ENCODE results near the gene C14orf93.

C14orf93 gene

GRCh38 chr14:23053426-23053825 is 43.5 kb upstream of the C14orf93 start:
- peaks cover 6% of the 10 kb centered on the region; the same call in 1 of the 2 replicates for H3K27me3 ChIP-seq (ENCODE audit: insufficient read depth, low read length)
- H3K9ac ChIP-seq (ENCODE audit: low read depth, low read length) = no peak overlapping the region
- H3K27ac ChIP-seq (ENCODE audit: low read length) = no peak overlapping the region
- no peak overlapping the region for H3K4me3 ChIP-seq (ENCODE audit: low read length)
- H3K4me1 ChIP-seq (ENCODE audit: insufficient read depth, low read length) = 0 out of 2 replicates have a peak, but pooled peaks cover 3% of the 10 kb centered on the region
- no peaks in the 10 kb centered on the region for H3K9me3 ChIP-seq (ENCODE audit: insufficient read depth, low read depth, low read length)
- peaks cover 31% of the 10 kb centered on the region for H3K36me3 ChIP-seq (ENCODE audit: insufficient read depth, low read depth, low read length)

DNA sequence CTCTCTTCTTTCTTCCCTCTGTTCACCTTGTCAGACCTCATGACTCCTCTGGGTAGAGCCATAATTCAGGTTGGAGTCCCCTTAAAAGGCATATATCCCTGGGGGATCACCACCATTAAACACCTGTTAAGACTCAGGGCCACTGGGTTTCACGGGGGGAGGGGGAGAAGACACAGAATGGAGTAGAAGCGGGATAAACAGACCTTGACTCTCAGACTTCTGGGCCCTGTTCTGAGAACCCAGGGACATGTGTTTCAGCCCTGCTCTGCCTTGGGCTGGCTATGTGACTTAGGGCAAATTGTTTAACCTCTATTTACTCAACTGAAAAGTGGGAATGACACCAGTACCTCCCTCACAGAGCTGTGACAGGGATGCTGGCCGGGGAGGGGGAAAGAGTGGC is 42.7 kb upstream of the C14orf93 start:
- no peak overlapping the region for H3K9ac ChIP-seq (ENCODE audit: low read depth, low read length)
- H3K36me3 ChIP-seq (ENCODE audit: insufficient read depth, low read depth, low read length) = peaks cover 31% of the 10 kb centered on the region
- H3K4me3 ChIP-seq (ENCODE audit: low read length) = no peak overlapping the region
- 0 out of 2 replicates have a peak, but pooled peaks cover 3% of the 10 kb centered on the region for H3K4me1 ChIP-seq (ENCODE audit: insufficient read depth, low read length)
- no peak overlapping the region for H3K27ac ChIP-seq (ENCODE audit: low read length)
- peaks cover 6% of the 10 kb centered on the region; the same call in 1 of the 2 replicates for H3K27me3 ChIP-seq (ENCODE audit: insufficient read depth, low read length)
- no peaks in the 10 kb centered on the region for H3K9me3 ChIP-seq (ENCODE audit: insufficient read depth, low read depth, low read length)

DNA sequence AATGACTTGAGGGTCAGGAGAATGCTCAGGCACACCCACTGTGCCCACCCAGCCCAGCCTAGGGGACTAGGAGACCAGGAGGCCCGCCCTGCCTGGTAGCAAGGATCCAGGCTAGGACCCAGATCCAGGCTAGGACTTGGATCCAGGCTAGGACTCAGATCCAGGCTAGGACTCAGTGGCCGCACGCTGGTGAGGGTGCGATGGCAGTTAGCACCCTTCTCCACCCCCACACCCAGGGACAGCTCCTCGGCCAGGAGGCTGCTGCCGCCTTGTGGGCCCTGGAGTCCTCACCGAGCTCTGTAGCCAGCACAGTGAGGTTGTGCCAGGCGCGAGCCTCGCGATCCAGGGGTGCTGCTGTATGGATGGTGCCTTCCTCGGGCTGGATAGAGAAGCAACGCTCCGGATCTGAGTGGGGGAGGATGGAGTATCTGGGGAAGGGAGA is 42.3 kb upstream of the C14orf93 start:
- Histone ChIP-seq H3K9me3 (ENCODE audit: insufficient read depth, low read depth, low read length) (no peaks in the 10 kb centered on the region), H3K4me1 (ENCODE audit: insufficient read depth, low read length) (0 out of 2 replicates have a peak, but pooled peaks cover 3% of the 10 kb centered on the region), H3K27ac (ENCODE audit: low read length) (no peak overlapping the region), H3K9ac (ENCODE audit: low read depth, low read length) (no peak overlapping the region), H3K36me3 (ENCODE audit: insufficient read depth, low read depth, low read length) (peaks cover 31% of the 10 kb centered on the region), H3K4me3 (ENCODE audit: low read length) (no peak overlapping the region), H3K27me3 (ENCODE audit: insufficient read depth, low read length) (peaks cover 6% of the 10 kb centered on the region; the same call in 1 of the 2 replicates)

DNA sequence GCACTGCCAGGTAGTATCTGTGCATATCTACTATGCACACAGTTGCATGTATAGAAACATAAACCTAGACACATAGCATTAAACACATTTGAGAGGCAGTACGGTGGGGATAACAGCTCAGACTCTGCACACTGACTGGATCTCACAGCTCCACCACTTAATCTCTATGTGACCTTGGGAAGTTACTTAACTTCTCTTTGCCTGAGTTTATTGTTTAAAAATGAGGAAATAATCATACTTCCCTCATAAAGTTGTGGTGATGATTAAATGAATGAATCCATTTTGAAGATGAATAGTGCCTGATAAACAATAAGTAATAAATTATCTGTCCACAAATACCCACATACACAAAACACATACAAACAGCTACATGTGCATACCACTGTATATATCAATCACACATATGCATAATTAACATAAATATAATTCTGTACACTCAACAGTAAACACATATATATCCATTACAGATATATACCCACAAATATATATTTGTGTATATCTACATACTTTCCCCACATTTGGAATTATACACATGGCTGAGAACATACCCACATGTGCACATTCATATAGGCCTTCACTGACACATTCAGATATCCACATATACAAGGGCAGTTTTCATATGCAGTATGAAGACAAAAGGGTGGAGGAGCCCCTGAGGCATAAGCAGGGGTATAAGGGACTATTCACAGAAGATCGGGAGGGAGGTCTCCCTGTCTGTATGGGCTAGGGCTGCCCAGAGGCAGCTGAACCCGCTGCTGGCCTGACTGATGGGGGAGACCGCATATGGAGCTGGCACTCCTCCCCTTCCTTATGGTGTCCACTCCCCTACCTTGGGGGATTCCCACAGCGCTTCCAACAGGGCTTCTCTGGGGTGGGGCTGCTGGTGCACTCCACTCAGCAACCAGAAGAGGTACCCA is 41.5 kb upstream of the C14orf93 start:
- H3K4me3 ChIP-seq (ENCODE audit: low read length) = no peak overlapping the region
- H3K9me3 ChIP-seq (ENCODE audit: insufficient read depth, low read depth, low read length) = no peaks in the 10 kb centered on the region
- H3K27ac ChIP-seq (ENCODE audit: low read length) = no peak overlapping the region
- H3K27me3 ChIP-seq (ENCODE audit: insufficient read depth, low read length) = no peaks in the 10 kb centered on the region; the same call in 1 of the 2 replicates
- H3K4me1 ChIP-seq (ENCODE audit: insufficient read depth, low read length) = 0 out of 2 replicates have a peak, but pooled peaks cover 3% of the 10 kb centered on the region
- no peak overlapping the region for H3K9ac ChIP-seq (ENCODE audit: low read depth, low read length)
- peaks cover 31% of the 10 kb centered on the region for H3K36me3 ChIP-seq (ENCODE audit: insufficient read depth, low read depth, low read length)

DNA sequence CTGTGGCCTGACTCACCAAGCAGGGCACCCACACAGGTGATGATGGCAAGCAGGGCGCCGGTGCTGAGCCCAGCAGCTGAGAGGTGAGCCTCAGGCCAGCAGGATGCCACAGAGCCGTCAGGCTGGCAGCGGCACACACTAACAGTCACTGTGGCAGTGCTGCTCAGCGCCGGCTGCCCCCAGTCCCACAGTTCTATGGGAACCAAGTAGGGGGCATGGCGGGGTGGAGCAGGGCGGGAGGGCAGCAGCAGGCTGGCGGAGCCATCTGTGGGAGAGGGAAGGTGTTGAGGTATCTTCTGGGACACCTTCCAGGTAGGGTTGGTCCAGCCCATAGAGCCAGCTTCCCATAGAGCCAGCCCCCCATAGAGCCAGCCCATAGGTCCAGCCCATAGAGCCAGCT is 39.1 kb upstream of the C14orf93 start:
- H3K9me3 ChIP-seq (ENCODE audit: insufficient read depth, low read depth, low read length) = no peaks in the 10 kb centered on the region
- no peaks in the 10 kb centered on the region for H3K4me1 ChIP-seq (ENCODE audit: insufficient read depth, low read length)
- no peak overlapping the region for H3K4me3 ChIP-seq (ENCODE audit: low read length)
- no peak overlapping the region for H3K27ac ChIP-seq (ENCODE audit: low read length)
- H3K27me3 ChIP-seq (ENCODE audit: insufficient read depth, low read length) = no peaks in the 10 kb centered on the region
- no peak overlapping the region for H3K9ac ChIP-seq (ENCODE audit: low read depth, low read length)
- H3K36me3 ChIP-seq (ENCODE audit: insufficient read depth, low read depth, low read length) = peaks cover 28% of the 10 kb centered on the region

DNA sequence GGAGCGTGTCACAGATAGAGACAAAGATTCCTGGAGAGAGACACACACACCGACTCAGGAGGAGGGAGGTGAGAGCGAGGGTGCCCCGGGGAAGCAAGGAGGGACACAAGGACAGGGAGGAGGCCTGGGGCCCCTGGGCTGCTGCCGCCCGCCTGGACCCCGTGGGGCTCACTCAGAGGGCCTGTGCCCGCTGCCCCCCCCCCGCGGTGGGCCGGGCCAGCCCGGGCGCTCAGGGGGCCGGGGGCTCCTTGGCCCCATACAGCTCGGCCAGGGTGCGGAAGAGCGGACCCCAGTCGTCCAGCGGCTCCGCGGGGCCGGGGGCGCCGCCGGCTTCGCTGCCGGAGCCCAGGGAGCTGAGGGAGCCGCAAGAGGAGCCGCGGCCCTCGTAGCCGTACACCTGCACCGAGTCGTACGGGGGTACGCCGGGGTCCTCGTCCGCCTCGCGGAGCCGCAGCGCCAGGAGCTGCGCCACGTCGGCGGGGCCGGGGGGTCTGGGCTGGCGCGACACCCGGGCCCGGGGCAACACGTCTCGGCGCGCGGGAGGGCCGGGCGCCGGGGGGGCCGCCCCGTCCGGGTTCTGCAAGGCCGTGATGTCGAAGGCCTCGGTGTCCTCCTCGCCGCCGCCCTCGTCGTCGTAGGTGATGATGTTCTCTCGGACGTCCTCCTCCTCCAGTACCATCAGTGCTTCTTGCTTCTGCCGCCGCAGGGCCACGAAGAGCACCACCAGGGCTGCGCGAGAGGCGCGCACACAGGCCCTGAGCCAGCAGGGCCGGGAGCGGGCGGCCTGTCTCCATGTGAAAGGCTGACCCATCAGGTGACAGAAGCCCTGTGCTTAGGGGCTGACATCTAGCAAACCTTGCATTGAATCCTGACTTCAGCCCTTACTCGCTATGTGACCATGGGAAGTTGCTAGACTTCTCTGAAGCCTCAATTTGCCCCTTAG is 38.1 kb upstream of the C14orf93 start:
- no peak overlapping the region for H3K27ac ChIP-seq (ENCODE audit: low read length)
- H3K9me3 ChIP-seq (ENCODE audit: insufficient read depth, low read depth, low read length) = no peaks in the 10 kb centered on the region
- no peaks in the 10 kb centered on the region for H3K27me3 ChIP-seq (ENCODE audit: insufficient read depth, low read length)
- H3K9ac ChIP-seq (ENCODE audit: low read depth, low read length) = no peak overlapping the region
- no peaks in the 10 kb centered on the region for H3K4me1 ChIP-seq (ENCODE audit: insufficient read depth, low read length)
- no peak overlapping the region for H3K4me3 ChIP-seq (ENCODE audit: low read length)
- peaks cover 18% of the 10 kb centered on the region for H3K36me3 ChIP-seq (ENCODE audit: insufficient read depth, low read depth, low read length)

DNA sequence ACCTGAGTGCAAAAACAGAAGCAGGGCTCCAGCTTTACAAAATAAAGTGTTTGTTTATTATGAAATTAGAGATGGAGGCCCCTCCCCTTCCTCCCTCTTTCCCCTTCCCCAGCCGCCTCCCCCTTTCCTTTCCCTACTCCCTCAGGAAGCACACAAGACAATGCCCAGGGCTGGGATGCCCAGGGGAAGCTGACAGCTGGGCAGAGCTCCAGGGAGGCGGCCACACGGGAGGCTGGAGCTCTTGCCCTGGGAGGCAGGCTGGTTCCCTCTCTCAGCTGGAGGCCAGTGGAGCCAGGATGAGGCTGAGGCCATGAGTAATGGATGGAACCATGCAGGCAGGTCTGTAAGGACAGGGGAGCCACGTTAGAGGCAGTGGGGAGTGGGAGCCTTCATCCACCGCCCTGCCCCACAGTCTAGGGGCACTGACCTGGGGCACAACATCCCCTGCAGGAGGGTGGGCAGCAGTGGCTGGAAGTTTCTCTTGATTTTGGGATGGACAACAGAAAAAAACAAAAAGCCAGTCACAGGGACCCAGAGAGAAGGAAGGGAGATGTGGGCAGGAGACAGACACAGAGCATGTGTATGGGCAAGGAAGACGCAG is 37.2 kb upstream of the C14orf93 start:
- Histone ChIP-seq H3K36me3 (ENCODE audit: insufficient read depth, low read depth, low read length) (peaks cover 16% of the 10 kb centered on the region), H3K4me3 (ENCODE audit: low read length) (no peak overlapping the region), H3K4me1 (ENCODE audit: insufficient read depth, low read length) (no peaks in the 10 kb centered on the region), H3K9ac (ENCODE audit: low read depth, low read length) (no peak overlapping the region; the same call in 1 of the 2 replicates), H3K27ac (ENCODE audit: low read length) (no peak overlapping the region), H3K27me3 (ENCODE audit: insufficient read depth, low read length) (no peaks in the 10 kb centered on the region), H3K9me3 (ENCODE audit: insufficient read depth, low read depth, low read length) (no peaks in the 10 kb centered on the region)

- H3K4me3 ChIP-seq (ENCODE audit: low read length) = no peak overlapping the region
Observed at GRCh38 chr14:23045419-23046357, 35.7 kb upstream of the C14orf93 start.

DNA sequence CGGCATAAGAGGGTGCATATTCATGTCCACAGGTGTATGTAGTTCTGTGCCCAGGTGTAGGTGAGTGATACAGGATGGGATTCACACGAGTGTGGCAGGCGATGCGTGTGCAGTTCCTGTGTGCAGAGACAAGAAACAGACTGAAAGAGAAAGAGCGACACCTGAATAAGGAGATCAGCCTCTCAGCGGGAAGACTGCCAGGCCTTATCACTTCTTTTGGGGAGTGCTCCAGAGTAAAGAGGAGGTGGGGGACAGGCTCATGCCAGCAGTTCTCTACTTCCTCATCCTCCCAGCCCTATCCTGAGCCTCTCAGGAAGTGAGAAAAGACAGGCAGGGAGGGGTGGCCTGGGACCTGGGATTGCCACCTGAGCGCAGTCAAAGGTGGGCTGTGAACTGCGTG is 34.9 kb upstream of the C14orf93 start:
- no peaks in the 10 kb centered on the region for H3K9me3 ChIP-seq (ENCODE audit: insufficient read depth, low read depth, low read length)
- H3K36me3 ChIP-seq (ENCODE audit: insufficient read depth, low read depth, low read length) = peaks cover 4% of the 10 kb centered on the region; the same call in 1 of the 2 replicates
- H3K4me3 ChIP-seq (ENCODE audit: low read length) = no peak overlapping the region
- H3K27me3 ChIP-seq (ENCODE audit: insufficient read depth, low read length) = no peaks in the 10 kb centered on the region
- no peak overlapping the region for H3K27ac ChIP-seq (ENCODE audit: low read length)
- H3K4me1 ChIP-seq (ENCODE audit: insufficient read depth, low read length) = no peaks in the 10 kb centered on the region
- H3K9ac ChIP-seq (ENCODE audit: low read depth, low read length) = no peak overlapping the region

More at GRCh38 chr14:23045419-23046357, 35.7 kb upstream of the C14orf93 start:
- peaks cover 12% of the 10 kb centered on the region for H3K36me3 ChIP-seq (ENCODE audit: insufficient read depth, low read depth, low read length)
- H3K27me3 ChIP-seq (ENCODE audit: insufficient read depth, low read length) = no peaks in the 10 kb centered on the region
- no peak overlapping the region for H3K27ac ChIP-seq (ENCODE audit: low read length)
- no peaks in the 10 kb centered on the region for H3K4me1 ChIP-seq (ENCODE audit: insufficient read depth, low read length)
- no peaks in the 10 kb centered on the region for H3K9me3 ChIP-seq (ENCODE audit: insufficient read depth, low read depth, low read length)
- H3K9ac ChIP-seq (ENCODE audit: low read depth, low read length) = no peak overlapping the region

DNA sequence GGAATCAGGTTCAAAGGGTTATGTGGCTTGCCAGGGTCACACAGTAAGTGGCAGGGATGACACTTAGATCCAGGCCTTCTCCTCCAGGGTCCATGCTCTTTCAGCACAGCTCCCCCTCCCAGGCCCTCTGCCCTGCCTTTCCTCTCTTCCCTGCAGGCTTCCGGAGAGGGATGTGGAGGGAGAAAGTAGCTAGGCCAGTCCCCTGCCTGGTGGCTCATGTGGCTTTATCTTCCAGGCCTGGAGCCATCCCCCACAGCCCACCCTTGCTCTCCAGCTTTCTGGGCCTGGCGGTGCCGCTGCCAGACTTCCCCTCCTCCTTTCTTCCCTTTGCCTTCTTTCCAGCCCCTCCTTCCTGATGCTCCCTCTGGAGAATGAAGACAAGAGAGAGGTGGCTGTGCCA is 33.8 kb upstream of the C14orf93 start:
- Histone ChIP-seq H3K9ac (ENCODE audit: low read depth, low read length) (no peak overlapping the region), H3K9me3 (ENCODE audit: insufficient read depth, low read depth, low read length) (no peaks in the 10 kb centered on the region), H3K4me1 (ENCODE audit: insufficient read depth, low read length) (no peaks in the 10 kb centered on the region), H3K36me3 (ENCODE audit: insufficient read depth, low read depth, low read length) (no peaks in the 10 kb centered on the region; the same call in 1 of the 2 replicates), H3K27ac (ENCODE audit: low read length) (no peak overlapping the region), H3K4me3 (ENCODE audit: low read length) (no peak overlapping the region), H3K27me3 (ENCODE audit: insufficient read depth, low read length) (no peaks in the 10 kb centered on the region)
